Fibroblast of pulmonary artery (primary cell): ENCODE measurements around the gene ARMC5.
A peak's percentile ranks its signal among the peaks of the same experiment; 100 is the strongest.
"Not testable (repeated sequence)": the region's sequence is repeated elsewhere in the genome, so short reads cannot be mapped to it uniquely, and the experiment has no call there.

Source experiments
- DNase-seq: peaks from one replicate; pipeline ENCODE4 v3.0.0-alpha.2; 2010; ENCODE audit warnings: low read depth
- H3K4me3 ChIP-seq: replicated peaks from 2 replicates; pipeline ENCODE4 v1.5.1; 2011; ENCODE audit warnings: low read depth, mild to moderate bottlenecking, control low read depth, low read length, moderate library complexity
- CTCF ChIP-seq: IDR thresholded peaks from 2 replicates; pipeline ENCODE4 v1.5.1; 2011; ENCODE audit warnings: mild to moderate bottlenecking, control low read depth, low read length, inconsistent platforms; ENCODE audit errors: missing control alignments

Gene ARMC5

GRCh38 chr16:31435341-31436220, 23.7 kb upstream of the ARMC5 start:
- TF ChIP-seq CTCF = no peak
- DNase-seq = no peak
- no peak overlapping the region for H3K4me3 ChIP-seq

- H3K4me3 ChIP-seq = no peak overlapping the region
- TF ChIP-seq CTCF = no peak
- DNase-seq = no peak
These were observed 22.9 kb upstream of the ARMC5 start for GRCh38 chr16:31436221-31437045.

- no peak for TF ChIP-seq CTCF
- no peak overlapping the region for H3K4me3 ChIP-seq
- DNase-seq = no peak
These were observed 20.9 kb upstream of the ARMC5 start for GRCh38 chr16:31438414-31438813.

- not testable (repeated sequence) for DNase-seq, H3K4me3 ChIP-seq
These were observed 20.3 kb upstream of the ARMC5 start for GRCh38 chr16:31439023-31439422.

GRCh38 chr16:31439519-31439918, 19.8 kb upstream of the ARMC5 start:
- no peak for TF ChIP-seq CTCF
- no peak for DNase-seq
- no peak overlapping the region for H3K4me3 ChIP-seq

GRCh38 chr16:31440516-31441184, 18.7 kb upstream of the ARMC5 start:
- no peak overlapping the region for H3K4me3 ChIP-seq
- TF ChIP-seq CTCF = no peak
- DNase-seq = no peak

GRCh38 chr16:31441956-31442355, 17.3 kb upstream of the ARMC5 start:
- no peak for TF ChIP-seq CTCF
- H3K4me3 ChIP-seq = peak overlapping the region; percentile 74
- no peak for DNase-seq

GRCh38 chr16:31445931-31446330, 13.4 kb upstream of the ARMC5 start:
- not testable (repeated sequence) for DNase-seq, H3K4me3 ChIP-seq
